ENCODE results near the gene SIGLEC15. TPM values are rescaled to one million over a fixed set of nuclear protein-coding genes. Genes with fewer than 3 reads are reported as not detected.

SIGLEC15 gene
- total RNA-seq, 1 experiment from 2014 or later: not detected

DNA sequence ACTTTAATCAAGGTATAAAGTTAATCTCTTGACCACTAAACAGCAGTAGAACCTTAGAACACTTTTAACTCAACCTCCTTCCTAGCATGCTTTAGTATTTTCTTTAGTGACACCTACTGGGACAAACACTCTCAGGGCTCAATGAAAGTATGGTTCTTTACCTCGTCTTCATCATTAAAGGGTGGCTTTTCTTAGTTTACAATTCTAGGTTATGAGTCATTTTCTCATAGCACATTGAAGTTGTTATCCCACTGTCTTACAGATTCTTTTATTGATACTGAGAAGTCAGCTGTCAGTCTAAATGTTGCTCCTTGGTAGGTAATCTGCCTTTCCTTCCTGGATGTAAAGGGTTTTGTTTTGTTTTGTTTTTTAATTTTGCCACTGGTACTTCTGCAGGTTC lies 38.0 kb downstream of the SIGLEC15 start:
- no peak overlapping the region for H3K27ac ChIP-seq (ENCODE audit: low read depth, low read length)
- RAD21 ChIA-PET (ENCODE audit: low non-redundant PET in 1 of 2, low total read pairs in 2 of 2, uncharacterized antibody in 2 of 2, unreplicated experiment in 2 of 2): no interaction called here
- H3K27me3 ChIP-seq (ENCODE audit: insufficient read depth, low read length): no peaks in the 10 kb centered on the region
- DNase-seq (ENCODE audit: low read depth, low spot score): no peak
- POLR2A ChIA-PET: no interaction called here
- CTCF ChIA-PET: no interaction called here
- BruUV-seq (replicated peaks): no TSS peak
- no peaks in the 10 kb centered on the region for H3K9me2 ChIP-seq (ENCODE audit: insufficient read depth)
- H4K20me1 ChIP-seq (ENCODE audit: insufficient read depth): no peaks in the 10 kb centered on the region
- TF ChIP-seq SP1 (IDR thresholded peaks at IDR 0.05; ENCODE audit: low read depth) (no peak), TCF7L2 (IDR thresholded peaks at IDR 0.05; ENCODE audit: borderline replicate concordance, extremely low read depth, insufficient read depth, insufficient read length) (no peak), POLR2AphosphoS5 (IDR thresholded peaks at IDR 0.05; ENCODE audit: low read depth, low read length) (no peak), EZH2phosphoT487 (IDR thresholded peaks at IDR 0.05; ENCODE audit: borderline replicate concordance) (no peak), MAX (IDR thresholded peaks at IDR 0.05) (no peak), SRF (IDR thresholded peaks at IDR 0.05; ENCODE audit: low read depth) (no peak)
- no peaks in the 10 kb centered on the region; a peak in 2 of 4 replicates for H3K36me3 ChIP-seq (ENCODE audit: control insufficient read depth in 1 of 2, insufficient read depth in 2 of 2, low read length in 2 of 2)
- no peaks in the 10 kb centered on the region for H3K79me2 ChIP-seq (ENCODE audit: insufficient read depth, low read length)
- H3K9ac ChIP-seq (ENCODE audit: low read length): no peak overlapping the region
- intact Hi-C loops (cut with micrococcal nuclease): no loop called here
- ATAC-seq: no peak
- no peaks in the 10 kb centered on the region for H3K4me1 ChIP-seq (ENCODE audit: control insufficient read depth in 1 of 2, insufficient read depth in 2 of 2, low read length in 2 of 2)
- no peak overlapping the region for H3K4me3 ChIP-seq (replicated peaks in 1 of 2; ENCODE audit: low read depth in 1 of 2, low read length in 2 of 2)
- no peaks in the 10 kb centered on the region for H3K9me3 ChIP-seq (ENCODE audit: control insufficient read depth in 1 of 2, insufficient read depth in 1 of 2, low read depth in 1 of 2, low read length in 2 of 2)
- H2AFZ ChIP-seq (ENCODE audit: low read depth, low read length, poor library complexity, severe bottlenecking): no peak overlapping the region
- no peak overlapping the region for H3K4me2 ChIP-seq (ENCODE audit: low read length)

GRCh38 chr18:45864081-45864480 lies 38.6 kb downstream of the SIGLEC15 start:
- ChIA-PET POLR2A (no interaction called here), RAD21 (ENCODE audit: low non-redundant PET in 1 of 2, low total read pairs in 2 of 2, uncharacterized antibody in 2 of 2, unreplicated experiment in 2 of 2) (no interaction called here), CTCF (no interaction called here)
- intact Hi-C loops (cut with micrococcal nuclease): no loop called here
- no peaks in the 10 kb centered on the region for H3K36me3 ChIP-seq (ENCODE audit: control insufficient read depth in 1 of 2, insufficient read depth in 2 of 2, low read length in 2 of 2)
- no peaks in the 10 kb centered on the region for H3K9me2 ChIP-seq (ENCODE audit: insufficient read depth)
- H3K4me2 ChIP-seq (ENCODE audit: low read length): no peak overlapping the region
- H3K9me3 ChIP-seq (ENCODE audit: control insufficient read depth in 1 of 2, insufficient read depth in 1 of 2, low read depth in 1 of 2, low read length in 2 of 2): no peaks in the 10 kb centered on the region
- no peak overlapping the region for H3K4me3 ChIP-seq (replicated peaks in 1 of 2; ENCODE audit: low read depth in 1 of 2, low read length in 2 of 2)
- no TSS peak for BruUV-seq (replicated peaks)
- no peaks in the 10 kb centered on the region for H4K20me1 ChIP-seq (ENCODE audit: insufficient read depth)
- no peaks in the 10 kb centered on the region for H3K27me3 ChIP-seq (ENCODE audit: insufficient read depth, low read length)
- H2AFZ ChIP-seq (ENCODE audit: low read depth, low read length, poor library complexity, severe bottlenecking): no peak overlapping the region
- H3K27ac ChIP-seq (ENCODE audit: low read depth, low read length): no peak overlapping the region
- H3K9ac ChIP-seq (ENCODE audit: low read length): no peak overlapping the region
- H3K79me2 ChIP-seq (ENCODE audit: insufficient read depth, low read length): no peaks in the 10 kb centered on the region
- ATAC-seq: no peak
- H3K4me1 ChIP-seq (ENCODE audit: control insufficient read depth in 1 of 2, insufficient read depth in 2 of 2, low read length in 2 of 2): no peaks in the 10 kb centered on the region
- no peak for DNase-seq (ENCODE audit: low read depth, low spot score)
- TF ChIP-seq TCF7L2 (IDR thresholded peaks at IDR 0.05; ENCODE audit: borderline replicate concordance, extremely low read depth, insufficient read depth, insufficient read length) (no peak), EZH2phosphoT487 (IDR thresholded peaks at IDR 0.05; ENCODE audit: borderline replicate concordance) (no peak), FOSL1 (IDR thresholded peaks at IDR 0.05; ENCODE audit: low read depth) (no peak), ZNF274 (IDR thresholded peaks at IDR 0.05; ENCODE audit: low read depth, low read length) (no peak), ATF3 (IDR thresholded peaks at IDR 0.05) (no peak), CEBPB (IDR thresholded peaks at IDR 0.05; ENCODE audit: low read depth) (no peak), CTCF (IDR thresholded peaks at IDR 0.05 in 2 of 3, conservative IDR thresholded peaks at IDR 0.05 in 1 of 3; ENCODE audit: borderline replicate concordance in 1 of 3, insufficient read depth in 1 of 3, low read depth in 2 of 3, low read length in 2 of 3) (no peak), YY1 (IDR thresholded peaks at IDR 0.05; ENCODE audit: extremely low read depth, insufficient replicate concordance, low read depth, low read length) (no peak), CBX3 (IDR thresholded peaks at IDR 0.05; ENCODE audit: low read depth) (no peak), REST (IDR thresholded peaks at IDR 0.05; ENCODE audit: low read depth) (no peak), RAD21 (IDR thresholded peaks at IDR 0.05; ENCODE audit: low read depth) (no peak), EGR1 (IDR thresholded peaks at IDR 0.05; ENCODE audit: low read depth) (no peak), SIN3A (IDR thresholded peaks at IDR 0.05; ENCODE audit: low read depth) (no peak)
